Measurements from ENCODE around the gene CAD. TPM values are rescaled to one million over a fixed set of nuclear protein-coding genes. Genes with fewer than 3 reads are reported as not detected.
"Not testable (repeated sequence)": the region's sequence is repeated elsewhere in the genome, so short reads cannot be mapped to it uniquely, and the experiment has no call there.

The CAD gene
- total RNA-seq, 1 experiment from 2014 or later = 86.4 TPM

GRCh38 chr2:27264753-27265535 lies 47.8 kb downstream of the CAD start:
- Mint-ChIP-seq H3K9me3 (ENCODE audit: unreplicated experiment) (no peaks in the 10 kb centered on the region), H3K27me3 (ENCODE audit: insufficient read depth, unreplicated experiment) (peaks cover 27% of the 10 kb centered on the region), H3K36me3 (ENCODE audit: insufficient read depth, unreplicated experiment) (no peaks in the 10 kb centered on the region), H3K27ac (ENCODE audit: unreplicated experiment) (no peak overlapping the region), H3K4me3 (ENCODE audit: unreplicated experiment) (peak overlapping the region; percentile 74), H3K4me1 (ENCODE audit: low read depth, unreplicated experiment) (peaks cover 13% of the 10 kb centered on the region)
- Histone ChIP-seq H3K36me3 (ENCODE audit: control insufficient read depth, insufficient read depth, low read length) (no peaks in the 10 kb centered on the region), H3K27me3 (replicated peaks; ENCODE audit: control insufficient read depth, insufficient read depth, low read length) (peaks cover 6% of the 10 kb centered on the region; the same call in 1 of the 2 replicates), H3K4me3 (ENCODE audit: low read depth, low read length) (peak overlapping the region; percentile 50), H3K9me3 (no peaks in the 10 kb centered on the region), H3K4me1 (peaks cover 18% of the 10 kb centered on the region)
- peak; percentile 80 to 92 for DNase-seq
- BruUV-seq (replicated peaks) = no TSS peak
- intact Hi-C loops (cut with micrococcal nuclease; ENCODE audit: unreplicated experiment) = loop anchor here (1.0 to 5.0 kb wide), 4 partner anchors 15 to 48 kb away; partner anchors contain the start of gene CAD
- ChIA-PET POLR2A (no interaction called here), CTCF (interaction anchor here (0.5 to 3.8 kb wide), 9 partner anchors 9 to 305 kb away, joined by 3 to 20 read pairs (median 5); partner anchors contain the start of gene ABHD1)
- peak; percentile 78 to 88 for TF ChIP-seq CTCF (IDR thresholded peaks at IDR 0.05; ENCODE audit: insufficient read depth in 1 of 2, low read depth in 1 of 2, low read length in 1 of 2, severe bottlenecking in 1 of 2, unreplicated experiment in 1 of 2)

- peaks cover 24% of the 10 kb centered on the region for H3K27me3 Mint-ChIP-seq (ENCODE audit: insufficient read depth, unreplicated experiment)
- ChIA-PET CTCF (interaction anchor here (0.5 to 3.8 kb wide), 9 partner anchors 8 to 306 kb away, joined by 3 to 20 read pairs (median 5); partner anchors contain the start of gene ABHD1), POLR2A (no interaction called here)
- H3K9me3 Mint-ChIP-seq (ENCODE audit: unreplicated experiment) = no peaks in the 10 kb centered on the region
- H3K9me3 ChIP-seq = no peaks in the 10 kb centered on the region
- H3K4me1 ChIP-seq = peaks cover 18% of the 10 kb centered on the region
- peak overlapping the region; percentile 74 for H3K4me3 Mint-ChIP-seq (ENCODE audit: unreplicated experiment)
- H3K27ac Mint-ChIP-seq (ENCODE audit: unreplicated experiment) = no peak overlapping the region
- BruUV-seq (replicated peaks) = no TSS peak
- H3K4me1 Mint-ChIP-seq (ENCODE audit: low read depth, unreplicated experiment) = peaks cover 13% of the 10 kb centered on the region
- no peak overlapping the region for H3K4me3 ChIP-seq (ENCODE audit: low read depth, low read length)
- DNase-seq = no peak
- TF ChIP-seq CTCF (IDR thresholded peaks at IDR 0.05; ENCODE audit: insufficient read depth in 1 of 2, low read depth in 1 of 2, low read length in 1 of 2, severe bottlenecking in 1 of 2, unreplicated experiment in 1 of 2) = no peak
- intact Hi-C loops (cut with micrococcal nuclease; ENCODE audit: unreplicated experiment) = loop anchor here (1.0 kb wide), 3 partner anchors 15 to 38 kb away; no protein-coding TSS in a partner anchor
- H3K36me3 ChIP-seq (ENCODE audit: control insufficient read depth, insufficient read depth, low read length) = no peaks in the 10 kb centered on the region
- H3K27me3 ChIP-seq (replicated peaks; ENCODE audit: control insufficient read depth, insufficient read depth, low read length) = peaks cover 6% of the 10 kb centered on the region; the same call in 1 of the 2 replicates
- no peaks in the 10 kb centered on the region for H3K36me3 Mint-ChIP-seq (ENCODE audit: insufficient read depth, unreplicated experiment)
Measured at GRCh38 chr2:27265536-27265870, 48.3 kb downstream of the CAD start.

GRCh38 chr2:27268296-27268695 lies 51.1 kb downstream of the CAD start:
- H3K9me3 ChIP-seq; H3K4me3 ChIP-seq (ENCODE audit: low read depth, low read length); H3K27me3 Mint-ChIP-seq (ENCODE audit: insufficient read depth, unreplicated experiment); H3K27me3 ChIP-seq (replicated peaks; ENCODE audit: control insufficient read depth, insufficient read depth, low read length); intact Hi-C loops (cut with micrococcal nuclease; ENCODE audit: unreplicated experiment); BruUV-seq (replicated peaks); H3K27ac Mint-ChIP-seq (ENCODE audit: unreplicated experiment); H3K36me3 Mint-ChIP-seq (ENCODE audit: insufficient read depth, unreplicated experiment); DNase-seq; POLR2A ChIA-PET; H3K4me1 Mint-ChIP-seq (ENCODE audit: low read depth, unreplicated experiment); H3K4me3 Mint-ChIP-seq (ENCODE audit: unreplicated experiment); H3K9me3 Mint-ChIP-seq (ENCODE audit: unreplicated experiment); H3K36me3 ChIP-seq (ENCODE audit: control insufficient read depth, insufficient read depth, low read length): not testable (repeated sequence)
- peaks cover 11% of the 10 kb centered on the region for H3K4me1 ChIP-seq
- CTCF ChIA-PET = interaction anchor here (0.7 kb wide), 1 partner anchor 12 kb away, joined by 8 read pairs; no protein-coding TSS in a partner anchor
